ENCODE results near the gene WDR27.
"Not testable (repeated sequence)": the region's sequence is repeated elsewhere in the genome, so short reads cannot be mapped to it uniquely, and the experiment has no call there.

The WDR27 gene

DNA sequence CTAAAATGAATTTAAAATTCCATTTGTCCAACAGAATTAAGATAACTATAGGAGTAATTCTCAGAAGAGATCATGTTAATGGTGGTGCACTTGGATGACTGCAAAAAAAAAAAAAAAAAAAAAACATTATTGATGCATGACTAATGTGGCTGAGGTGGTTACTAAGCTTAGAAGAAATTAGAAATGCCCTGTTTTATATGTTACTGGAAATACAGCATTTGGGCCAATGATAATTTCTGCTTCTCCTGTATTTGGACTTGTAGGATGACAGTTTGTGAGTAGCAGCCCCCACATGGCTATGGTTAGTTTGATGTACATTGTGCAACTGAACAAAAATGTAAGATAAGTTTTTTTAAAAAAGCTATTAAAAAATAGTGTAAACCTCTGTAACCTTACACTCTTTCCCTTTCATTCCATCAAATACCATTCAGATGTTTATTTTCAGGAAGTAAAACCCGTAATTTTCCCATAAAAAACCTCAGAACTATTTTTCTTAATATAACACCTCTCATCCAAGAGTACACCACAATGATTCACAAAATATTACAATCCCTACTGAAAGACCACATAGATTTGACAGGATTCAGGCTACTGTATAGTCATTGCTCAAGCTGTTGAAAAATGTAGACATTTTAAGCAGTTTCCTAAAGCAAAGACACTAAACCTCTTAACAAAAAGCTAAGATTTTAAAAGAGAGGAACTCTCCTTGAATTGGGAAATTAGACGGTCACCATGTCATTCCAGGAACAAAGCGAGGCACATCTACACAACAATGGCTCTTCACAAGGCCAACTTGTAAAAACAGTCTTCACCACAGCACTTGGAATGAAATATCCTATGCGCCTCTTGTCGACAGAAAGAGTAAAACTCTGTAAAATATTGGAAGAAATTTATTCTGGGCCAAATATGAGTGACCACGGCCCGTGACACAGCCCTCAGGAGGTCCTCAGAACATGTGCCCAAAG lies 83.0 kb downstream of the WDR27 start:
- H3K4me3 ChIP-seq (ENCODE audit: low read length in 2 of 2) = no peak overlapping the region
- no peak overlapping the region for H3K23ac ChIP-seq (ENCODE audit: low read depth, low read length, poor library complexity)
- no peak overlapping the region for H2BK120ac ChIP-seq (ENCODE audit: low read depth, low read length)
- 100% methylated on average over 1 of the region's 7 CpGs; no CpG with 5 or more reads in 1 of the 2 donors for WGBS, 2 donors (ENCODE audit: extremely low coverage in 2 of 2, insufficient read length in 2 of 2, insufficient replicate concordance in 1 of 2)
- no peak overlapping the region for H2AFZ ChIP-seq (ENCODE audit: low read length)
- H3K9ac ChIP-seq (ENCODE audit: low read depth, low read length, poor library complexity) = no peak overlapping the region
- no peaks in the 10 kb centered on the region for H3K79me1 ChIP-seq (ENCODE audit: low read depth, low read length)
- no peak for DNase-seq (ENCODE audit: low spot score)
- no peak overlapping the region for H2BK15ac ChIP-seq (ENCODE audit: low read length)
- no peak overlapping the region for H2BK12ac ChIP-seq (ENCODE audit: low read length)
- H3K9me3 ChIP-seq (replicated peaks in 1 of 2; ENCODE audit: control insufficient read depth in 2 of 2, insufficient read depth in 1 of 2, low read depth in 1 of 2, low read length in 2 of 2) = peaks cover 4 to 5% of the 10 kb centered on the region in 2 donors
- no peak overlapping the region for H2BK5ac ChIP-seq (ENCODE audit: low read length)
- H3K14ac ChIP-seq (ENCODE audit: low read length) = no peak overlapping the region
- no peak overlapping the region for H2AK5ac ChIP-seq (ENCODE audit: low read depth, low read length)
- peaks cover 6 to 25% of the 10 kb centered on the region in 2 donors for H3K4me1 ChIP-seq (ENCODE audit: control insufficient read depth in 2 of 2, insufficient read depth in 1 of 2, low read depth in 1 of 2, low read length in 2 of 2)
- H3K27me3 ChIP-seq (ENCODE audit: control insufficient read depth in 3 of 3, insufficient read depth in 3 of 3, low read depth in 1 of 3, low read length in 3 of 3) = no peaks in the 10 kb centered on the region
- no peak overlapping the region for H3K27ac ChIP-seq (replicated peaks; ENCODE audit: low read length)
- H3K4ac ChIP-seq (ENCODE audit: low read length) = no peak overlapping the region
- H4K91ac ChIP-seq (ENCODE audit: low read depth, low read length, poor library complexity) = no peak overlapping the region
- H3K4me2 ChIP-seq (ENCODE audit: insufficient read depth, low read length, poor library complexity, severe bottlenecking) = no peak overlapping the region
- H3K18ac ChIP-seq (ENCODE audit: low read length) = no peak overlapping the region
- H3K36me3 ChIP-seq (replicated peaks in 1 of 2; ENCODE audit: control insufficient read depth in 2 of 2, insufficient read depth in 2 of 2, low read length in 2 of 2) = peaks cover under 1 to 4% of the 10 kb centered on the region in 2 donors
- no peak overlapping the region for H4K8ac ChIP-seq (ENCODE audit: low read depth, low read length)

DNA sequence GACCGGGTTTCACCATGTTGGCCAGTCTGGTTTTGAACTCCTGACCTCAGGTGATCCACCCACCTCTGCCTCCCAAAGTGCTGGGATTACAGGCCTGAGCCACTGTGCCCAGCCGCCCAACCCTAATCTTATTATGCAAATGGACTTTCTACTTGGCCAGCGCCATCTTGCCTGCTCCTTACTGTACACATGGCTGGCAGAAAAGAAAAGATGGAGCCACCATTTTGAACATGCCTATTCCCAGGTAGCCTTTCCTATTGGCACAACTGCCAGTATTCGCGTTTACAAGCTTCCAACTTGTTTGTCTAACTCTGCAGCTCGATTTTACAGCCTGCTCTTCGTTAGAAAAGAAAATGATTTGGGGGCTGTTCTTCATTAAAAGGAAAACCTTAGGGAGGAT lies 84.3 kb downstream of the WDR27 start:
- H2BK15ac ChIP-seq (ENCODE audit: low read length) = no peak overlapping the region
- H3K27me3 ChIP-seq (ENCODE audit: control insufficient read depth in 3 of 3, insufficient read depth in 3 of 3, low read depth in 1 of 3, low read length in 3 of 3) = no peaks in the 10 kb centered on the region
- H2BK120ac ChIP-seq (ENCODE audit: low read depth, low read length) = no peak overlapping the region
- no peak overlapping the region for H4K91ac ChIP-seq (ENCODE audit: low read depth, low read length, poor library complexity)
- no peak overlapping the region for H3K4me3 ChIP-seq (ENCODE audit: low read length in 2 of 2)
- H2BK12ac ChIP-seq (ENCODE audit: low read length) = no peak overlapping the region
- H3K4ac ChIP-seq (ENCODE audit: low read length) = no peak overlapping the region
- no peak overlapping the region for H2BK5ac ChIP-seq (ENCODE audit: low read length)
- peaks cover 0 to 3% of the 10 kb centered on the region in 2 donors for H3K9me3 ChIP-seq (replicated peaks in 1 of 2; ENCODE audit: control insufficient read depth in 2 of 2, insufficient read depth in 1 of 2, low read depth in 1 of 2, low read length in 2 of 2)
- no peak overlapping the region for H3K23ac ChIP-seq (ENCODE audit: low read depth, low read length, poor library complexity)
- H3K9ac ChIP-seq (ENCODE audit: low read depth, low read length, poor library complexity) = no peak overlapping the region
- no peak overlapping the region for H3K14ac ChIP-seq (ENCODE audit: low read length)
- H2AK5ac ChIP-seq (ENCODE audit: low read depth, low read length) = no peak overlapping the region
- peaks cover 6 to 25% of the 10 kb centered on the region in 2 donors for H3K4me1 ChIP-seq (ENCODE audit: control insufficient read depth in 2 of 2, insufficient read depth in 1 of 2, low read depth in 1 of 2, low read length in 2 of 2)
- H3K79me1 ChIP-seq (ENCODE audit: low read depth, low read length) = no peaks in the 10 kb centered on the region
- H3K18ac ChIP-seq (ENCODE audit: low read length) = no peak overlapping the region
- no peak overlapping the region for H3K27ac ChIP-seq (replicated peaks; ENCODE audit: low read length)
- no CpG with 5 or more reads among the region's 7 CpGs for WGBS, 2 donors (ENCODE audit: extremely low coverage in 2 of 2, insufficient read length in 2 of 2, insufficient replicate concordance in 1 of 2)
- no peak overlapping the region for H4K8ac ChIP-seq (ENCODE audit: low read depth, low read length)
- DNase-seq (ENCODE audit: low spot score) = no peak
- H2AFZ ChIP-seq (ENCODE audit: low read length) = no peak overlapping the region
- H3K4me2 ChIP-seq (ENCODE audit: insufficient read depth, low read length, poor library complexity, severe bottlenecking) = no peak overlapping the region
- H3K36me3 ChIP-seq (replicated peaks in 1 of 2; ENCODE audit: control insufficient read depth in 2 of 2, insufficient read depth in 2 of 2, low read length in 2 of 2) = peaks cover 0 to 4% of the 10 kb centered on the region in 2 donors

DNA sequence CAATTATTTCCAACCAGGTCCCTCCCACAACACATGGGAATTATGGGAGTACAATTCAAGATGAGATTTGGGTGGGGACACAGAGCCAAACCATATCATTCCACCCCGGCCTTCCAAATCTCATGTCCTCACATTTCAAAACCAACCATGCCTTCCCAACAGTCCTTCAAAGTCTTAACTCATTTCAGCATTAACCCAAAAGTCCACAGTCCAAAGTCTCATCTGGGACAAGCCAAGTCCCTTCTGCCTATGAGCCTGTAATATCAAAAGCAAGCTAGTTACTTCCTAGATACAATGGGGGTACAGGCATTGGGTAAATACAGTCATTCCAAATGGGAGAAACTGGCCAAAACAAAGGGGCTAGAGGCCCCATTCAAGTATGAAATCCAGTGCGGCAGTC lies 93.2 kb downstream of the WDR27 start:
- not testable (repeated sequence) for H3K9me3 ChIP-seq (replicated peaks in 1 of 2; ENCODE audit: control insufficient read depth in 2 of 2, insufficient read depth in 1 of 2, low read depth in 1 of 2, low read length in 2 of 2); H3K27ac ChIP-seq (replicated peaks; ENCODE audit: low read length); H3K9ac ChIP-seq (ENCODE audit: low read depth, low read length, poor library complexity); H3K36me3 ChIP-seq (replicated peaks in 1 of 2; ENCODE audit: control insufficient read depth in 2 of 2, insufficient read depth in 2 of 2, low read length in 2 of 2); H3K14ac ChIP-seq (ENCODE audit: low read length); H2BK120ac ChIP-seq (ENCODE audit: low read depth, low read length); H3K4me3 ChIP-seq (ENCODE audit: low read length in 2 of 2); H3K79me1 ChIP-seq (ENCODE audit: low read depth, low read length); H3K18ac ChIP-seq (ENCODE audit: low read length); H2AFZ ChIP-seq (ENCODE audit: low read length); H3K23ac ChIP-seq (ENCODE audit: low read depth, low read length, poor library complexity); H2BK15ac ChIP-seq (ENCODE audit: low read length); H3K27me3 ChIP-seq (ENCODE audit: control insufficient read depth in 3 of 3, insufficient read depth in 3 of 3, low read depth in 1 of 3, low read length in 3 of 3); DNase-seq (ENCODE audit: low spot score); H2BK12ac ChIP-seq (ENCODE audit: low read length); H2BK5ac ChIP-seq (ENCODE audit: low read length); H3K4me2 ChIP-seq (ENCODE audit: insufficient read depth, low read length, poor library complexity, severe bottlenecking); H4K91ac ChIP-seq (ENCODE audit: low read depth, low read length, poor library complexity); H2AK5ac ChIP-seq (ENCODE audit: low read depth, low read length); H3K4ac ChIP-seq (ENCODE audit: low read length); H4K8ac ChIP-seq (ENCODE audit: low read depth, low read length); H3K4me1 ChIP-seq (ENCODE audit: control insufficient read depth in 2 of 2, insufficient read depth in 1 of 2, low read depth in 1 of 2, low read length in 2 of 2)
- no CpG with 5 or more reads among the region's 2 CpGs for WGBS, 2 donors (ENCODE audit: extremely low coverage in 2 of 2, insufficient read length in 2 of 2, insufficient replicate concordance in 1 of 2)

DNA sequence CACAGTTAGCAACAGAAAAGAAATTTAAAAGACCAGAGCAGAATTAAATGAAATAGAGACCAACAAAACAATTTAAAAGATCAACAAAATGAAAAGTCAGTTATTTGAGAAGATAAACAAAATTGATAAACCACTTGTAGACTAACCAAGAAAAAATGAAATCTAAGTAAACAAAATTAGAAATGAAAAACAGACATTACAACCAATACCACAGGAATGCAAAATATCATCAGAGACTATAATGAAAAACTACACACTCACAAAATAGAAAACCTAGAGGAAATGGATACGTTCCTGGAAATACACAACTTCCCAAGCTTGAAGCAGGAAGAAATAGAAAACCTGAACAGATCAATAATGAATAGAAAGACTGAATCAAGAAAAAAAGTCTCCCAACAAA lies 97.8 kb downstream of the WDR27 start:
- H3K79me1 ChIP-seq (ENCODE audit: low read depth, low read length) = no peaks in the 10 kb centered on the region
- no peak overlapping the region for H3K4ac ChIP-seq (ENCODE audit: low read length)
- no peak overlapping the region for H3K23ac ChIP-seq (ENCODE audit: low read depth, low read length, poor library complexity)
- WGBS, 2 donors (ENCODE audit: extremely low coverage in 2 of 2, insufficient read length in 2 of 2, insufficient replicate concordance in 1 of 2) = no CpG with 5 or more reads among the region's 1 CpG
- H2BK5ac ChIP-seq (ENCODE audit: low read length) = no peak overlapping the region
- no peaks in the 10 kb centered on the region for H3K4me1 ChIP-seq (ENCODE audit: control insufficient read depth in 2 of 2, insufficient read depth in 1 of 2, low read depth in 1 of 2, low read length in 2 of 2)
- no peak overlapping the region for H2AK5ac ChIP-seq (ENCODE audit: low read depth, low read length)
- no peaks in the 10 kb centered on the region for H3K27me3 ChIP-seq (ENCODE audit: control insufficient read depth in 3 of 3, insufficient read depth in 3 of 3, low read depth in 1 of 3, low read length in 3 of 3)
- H2BK120ac ChIP-seq (ENCODE audit: low read depth, low read length) = no peak overlapping the region
- no peak for DNase-seq (ENCODE audit: low spot score)
- no peak overlapping the region for H3K4me3 ChIP-seq (ENCODE audit: low read length in 2 of 2)
- H4K8ac ChIP-seq (ENCODE audit: low read depth, low read length) = no peak overlapping the region
- no peak overlapping the region for H3K9ac ChIP-seq (ENCODE audit: low read depth, low read length, poor library complexity)
- peaks cover 4 to 11% of the 10 kb centered on the region in 2 donors for H3K36me3 ChIP-seq (replicated peaks in 1 of 2; ENCODE audit: control insufficient read depth in 2 of 2, insufficient read depth in 2 of 2, low read length in 2 of 2)
- H3K18ac ChIP-seq (ENCODE audit: low read length) = no peak overlapping the region
- H2BK15ac ChIP-seq (ENCODE audit: low read length) = no peak overlapping the region
- H3K27ac ChIP-seq (replicated peaks; ENCODE audit: low read length) = no peak overlapping the region
- H3K4me2 ChIP-seq (ENCODE audit: insufficient read depth, low read length, poor library complexity, severe bottlenecking) = no peak overlapping the region
- H3K14ac ChIP-seq (ENCODE audit: low read length) = no peak overlapping the region
- H3K9me3 ChIP-seq (replicated peaks in 1 of 2; ENCODE audit: control insufficient read depth in 2 of 2, insufficient read depth in 1 of 2, low read depth in 1 of 2, low read length in 2 of 2) = peaks cover 0 to 16% of the 10 kb centered on the region in 2 donors
- no peak overlapping the region for H4K91ac ChIP-seq (ENCODE audit: low read depth, low read length, poor library complexity)
- H2AFZ ChIP-seq (ENCODE audit: low read length) = no peak overlapping the region
- H2BK12ac ChIP-seq (ENCODE audit: low read length) = no peak overlapping the region
